HG03060 (cell line): ENCODE measurements around the gene CCDC181.
"Not testable (repeated sequence)": the region's sequence is repeated elsewhere in the genome, so short reads cannot be mapped to it uniquely, and the experiment has no call there.

Source experiments
- ATAC-seq: cut with Tn5 transposase; IDR thresholded peaks from one replicate; pipeline ENCODE4 v1.9.1; 2021; ENCODE audit warnings: low read depth, moderate number of reproducible peaks; ENCODE audit not compliant: unreplicated experiment

CCDC181 gene

DNA sequence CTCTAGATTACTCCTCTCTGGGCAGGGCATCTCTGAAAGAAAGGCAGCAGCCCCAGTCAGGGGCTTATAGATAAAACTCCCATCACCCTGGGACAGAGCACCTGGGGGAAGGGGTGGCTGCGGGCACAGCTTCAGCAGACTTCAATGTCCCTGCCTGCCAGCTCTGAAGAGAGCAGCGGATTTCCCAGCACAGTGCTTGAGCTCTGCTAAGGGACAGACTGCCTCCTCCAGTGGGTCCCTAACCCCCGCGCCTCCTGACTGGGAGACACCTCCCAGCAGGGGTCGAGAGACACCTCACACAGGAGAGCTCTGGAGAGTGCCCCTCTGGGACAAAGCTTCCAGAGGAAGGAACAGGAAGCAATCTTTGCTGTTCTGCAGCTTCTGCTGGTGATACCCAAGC lies 18.9 kb downstream of the CCDC181 start:
- ATAC-seq: not testable (repeated sequence)

DNA sequence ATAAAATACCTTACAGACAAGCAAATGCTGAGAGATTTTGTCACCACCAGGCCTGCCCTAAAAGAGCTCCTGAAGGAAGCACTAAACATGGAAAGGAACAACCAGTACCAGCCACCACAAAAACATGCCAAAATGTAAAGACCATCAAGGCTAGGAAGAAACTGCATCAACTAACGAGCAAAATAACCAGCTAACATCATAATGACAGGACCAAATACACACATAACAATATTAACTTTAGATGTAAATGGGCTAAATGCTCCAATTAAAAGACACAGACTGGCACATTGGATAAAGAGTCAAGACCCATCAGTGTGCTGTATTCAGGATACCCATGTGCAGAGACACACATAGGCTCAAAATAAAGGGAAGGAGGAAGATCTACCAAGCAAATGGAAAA lies 24.7 kb downstream of the CCDC181 start:
- ATAC-seq: not testable (repeated sequence)

DNA sequence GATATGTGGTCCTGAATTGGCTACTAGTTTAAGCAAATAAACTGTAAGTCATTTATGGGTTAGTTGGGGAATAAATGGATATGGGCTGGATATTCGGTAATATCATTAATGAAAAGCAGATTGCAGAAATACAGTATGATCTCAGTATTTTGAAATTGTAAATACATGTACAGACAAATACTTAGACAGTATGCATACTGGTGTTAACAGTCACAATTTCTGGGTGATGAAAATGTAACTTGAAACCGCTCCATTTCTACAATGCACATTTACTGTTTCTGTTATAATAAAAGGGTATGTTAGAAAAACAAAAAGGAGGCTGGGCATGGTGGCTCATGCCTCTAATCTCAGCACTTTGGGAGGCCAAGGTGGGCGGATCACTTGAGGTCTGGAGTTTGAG lies 31.3 kb downstream of the CCDC181 start:
- ATAC-seq: no peak

DNA sequence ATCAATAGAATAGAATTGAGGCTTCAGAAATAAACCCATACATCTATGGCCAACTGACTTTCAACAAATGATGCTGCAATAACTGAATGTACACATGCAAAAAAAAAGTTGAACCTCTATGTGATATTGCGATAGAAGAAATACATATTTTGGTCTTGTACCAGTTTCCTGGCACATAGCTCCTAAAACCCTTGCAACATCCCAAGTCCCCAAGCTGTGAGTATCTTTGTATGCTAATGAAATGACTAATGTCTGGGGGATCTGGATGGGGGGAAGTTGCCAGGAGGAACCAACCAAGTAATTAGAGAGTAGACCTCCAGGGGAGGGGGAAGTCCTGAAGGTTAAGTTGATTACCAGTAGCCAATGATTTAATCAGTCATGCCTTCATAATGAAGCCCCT lies 34.9 kb downstream of the CCDC181 start:
- no peak for ATAC-seq

DNA sequence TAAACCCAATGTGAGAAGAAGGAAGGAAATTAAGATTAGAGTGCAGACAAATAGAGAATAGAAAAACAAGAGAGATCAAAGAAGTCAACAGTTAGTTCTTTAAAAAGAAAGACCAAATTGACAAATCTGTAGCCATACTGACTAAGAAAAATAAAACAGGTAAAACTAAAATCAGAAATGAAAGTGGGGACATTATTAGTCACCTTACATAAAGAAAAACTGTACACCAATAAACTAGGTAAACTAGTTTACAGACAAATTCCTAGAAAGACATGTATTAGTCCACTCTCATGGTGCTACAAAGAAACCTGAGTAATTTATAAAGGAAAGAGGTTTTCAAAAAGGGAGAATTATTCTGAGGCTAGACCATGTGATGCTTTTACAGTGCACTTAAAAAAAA lies 37.0 kb downstream of the CCDC181 start:
- ATAC-seq: peak; percentile 77

DNA sequence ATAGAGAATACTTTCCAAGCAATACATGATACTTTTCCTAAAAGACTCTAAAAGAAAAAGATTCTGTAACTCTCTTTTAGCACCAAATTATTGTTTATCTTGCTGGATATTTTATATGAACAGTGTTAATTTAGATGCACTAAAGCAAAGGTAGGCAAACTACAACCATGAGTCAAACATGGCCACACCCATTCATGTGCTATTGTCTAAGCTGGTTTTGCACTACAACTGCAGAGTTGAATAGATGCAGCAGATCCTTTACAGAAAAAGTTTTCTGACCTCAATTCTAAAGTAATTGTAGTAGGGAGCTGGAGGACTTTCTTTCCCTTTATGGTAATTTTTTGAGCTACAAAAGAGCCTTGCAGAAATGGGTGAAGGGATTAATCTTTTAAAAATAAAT lies 39.9 kb downstream of the CCDC181 start:
- ATAC-seq: no peak

DNA sequence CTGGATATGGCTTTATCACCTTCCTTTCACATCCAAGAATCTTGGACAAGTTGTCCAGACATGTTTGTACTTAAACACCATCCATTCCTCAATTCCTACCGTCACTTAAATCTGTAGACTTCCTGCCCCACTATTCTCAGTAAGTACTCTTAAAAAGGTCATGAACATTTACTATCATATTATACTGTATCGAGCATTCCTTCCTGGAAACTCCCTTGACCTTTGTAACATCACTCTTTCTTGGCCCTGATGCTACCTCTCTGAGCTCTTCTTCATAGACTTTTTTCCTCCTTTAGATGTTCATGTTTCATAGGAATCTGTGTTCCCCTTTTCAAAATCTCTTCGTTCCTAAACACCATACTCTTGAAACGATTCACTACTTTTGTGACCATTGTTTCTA lies 43.8 kb downstream of the CCDC181 start:
- ATAC-seq: no peak

DNA sequence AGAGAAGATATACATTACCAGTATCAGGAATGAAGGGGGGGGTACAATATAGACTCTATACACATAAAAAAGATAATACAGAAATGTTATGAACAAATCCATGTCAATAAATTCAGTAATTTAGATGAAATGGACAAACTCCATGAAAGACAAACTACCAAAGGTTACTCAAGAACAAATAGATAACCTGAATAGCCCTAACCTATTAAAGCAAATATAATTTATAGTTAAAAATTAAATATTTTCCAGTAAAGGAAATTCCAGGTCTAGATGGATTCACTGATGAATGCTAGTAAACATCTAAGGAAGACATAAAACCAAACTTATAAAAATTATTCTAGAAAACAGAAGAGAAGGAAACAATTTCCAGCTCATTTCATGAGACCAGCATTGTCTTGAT lies 46.1 kb downstream of the CCDC181 start:
- no peak for ATAC-seq

DNA sequence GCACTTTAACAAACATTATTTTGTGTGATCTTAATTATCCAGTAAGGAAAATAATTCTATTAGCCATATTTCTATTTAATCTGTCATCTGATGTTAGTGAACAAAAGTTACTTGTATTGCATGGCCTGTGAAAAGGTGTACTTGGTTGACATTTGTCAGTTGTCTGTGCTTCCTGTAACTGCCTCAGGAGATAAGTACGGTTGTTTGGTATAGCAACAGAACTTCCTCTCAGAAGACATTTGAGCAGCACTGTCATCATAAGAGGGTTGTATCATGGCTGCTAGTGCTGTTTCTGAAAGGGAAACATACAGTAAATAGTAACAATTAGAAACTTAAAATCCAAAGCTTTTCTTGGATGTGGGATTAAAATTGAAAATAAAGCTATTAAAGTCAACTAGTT lies 55.9 kb downstream of the CCDC181 start:
- no peak for ATAC-seq

DNA sequence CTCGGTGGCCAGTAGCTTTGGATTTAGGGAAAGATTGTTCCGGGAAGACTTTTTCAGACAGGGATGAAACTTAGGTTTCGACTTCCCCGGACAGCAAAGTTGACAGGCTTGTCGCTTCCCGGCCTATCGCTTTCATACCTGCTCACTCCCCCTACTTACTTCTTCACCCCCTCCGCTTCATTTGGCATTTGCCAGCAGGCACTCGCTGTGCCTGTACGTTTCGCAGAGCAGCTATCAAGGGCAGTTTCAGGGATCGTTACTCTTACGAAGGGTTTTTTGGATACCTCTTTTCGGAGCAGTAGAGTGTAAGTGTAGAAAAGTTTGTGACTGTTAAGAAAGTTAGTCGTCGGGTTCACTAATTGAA lies 58.9 kb downstream of the CCDC181 start:
- no peak for ATAC-seq

DNA sequence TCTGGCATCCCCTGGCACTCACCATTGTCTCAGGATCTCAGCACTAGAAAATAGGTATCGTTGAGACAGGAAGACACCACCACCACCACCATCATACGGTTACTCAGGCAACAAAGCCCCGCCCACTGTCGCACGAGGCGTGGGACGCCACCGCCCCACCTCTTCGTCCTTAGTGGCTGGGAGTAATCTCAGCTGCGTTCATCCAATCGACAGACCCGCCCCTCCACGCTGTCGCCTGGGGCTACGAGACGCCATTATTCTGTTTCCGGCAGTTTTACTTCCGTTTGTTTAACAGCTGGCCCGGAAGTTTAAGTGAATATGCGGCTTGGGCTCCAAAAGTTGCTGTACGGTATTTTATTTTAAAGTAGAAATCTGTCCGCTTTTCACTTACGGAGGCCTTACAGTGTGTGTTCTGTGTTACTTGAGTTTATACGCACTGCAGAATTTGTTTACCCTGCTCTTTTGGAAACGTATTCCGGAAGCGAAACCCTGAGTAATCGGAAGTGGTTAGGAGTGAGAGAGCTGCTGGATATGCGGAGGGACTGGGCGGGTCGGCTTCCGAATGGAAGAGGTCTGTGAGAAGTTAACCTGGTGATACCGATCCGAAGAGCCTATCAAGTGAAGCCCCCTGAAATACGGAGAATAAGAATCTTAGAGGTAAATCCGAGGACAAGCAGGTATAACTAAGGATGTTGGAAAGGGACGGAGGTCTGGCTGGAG lies 59.4 kb downstream of the CCDC181 start, which contains the start of the genes BLZF1 and NME7:
TSS of gene BLZF1 (plus strand) at position 510 of the 720 bp plus-strand sequence. CDS start 1,328 bp downstream, outside the sequence.
TSS of gene NME7 (minus strand) at position 112 of the 720 bp plus-strand sequence. CDS start at position 25, 87 bp downstream.
- peak; percentile 78 for ATAC-seq

DNA sequence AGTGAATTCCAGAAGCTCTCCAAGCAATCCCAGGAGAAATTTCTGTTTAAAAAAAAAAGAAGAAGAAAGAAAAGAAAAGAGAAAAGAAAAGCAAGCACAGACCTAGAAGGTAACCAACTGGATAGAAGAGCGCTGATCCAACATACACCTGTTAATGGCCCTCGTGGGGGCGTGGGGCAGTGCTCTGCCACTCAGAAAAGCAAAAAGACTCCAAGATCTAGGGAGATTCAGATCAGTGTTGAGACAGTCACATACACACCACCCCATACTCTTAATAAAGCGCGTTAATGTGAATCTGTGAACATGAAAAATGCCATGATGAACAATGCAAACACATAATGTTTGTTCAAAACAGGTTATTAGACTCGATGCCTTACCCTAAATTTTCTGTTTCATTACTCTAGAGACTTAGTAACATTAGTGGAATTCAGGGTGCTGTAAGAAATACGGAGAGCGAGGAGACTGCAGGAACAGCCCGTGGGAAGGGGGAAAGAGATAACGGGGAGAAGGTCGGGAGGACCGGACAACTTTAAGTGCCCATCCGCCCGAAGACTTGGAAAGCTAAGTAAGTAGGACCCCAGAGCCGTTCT lies 60.1 kb downstream of the CCDC181 start:
- no peak for ATAC-seq

DNA sequence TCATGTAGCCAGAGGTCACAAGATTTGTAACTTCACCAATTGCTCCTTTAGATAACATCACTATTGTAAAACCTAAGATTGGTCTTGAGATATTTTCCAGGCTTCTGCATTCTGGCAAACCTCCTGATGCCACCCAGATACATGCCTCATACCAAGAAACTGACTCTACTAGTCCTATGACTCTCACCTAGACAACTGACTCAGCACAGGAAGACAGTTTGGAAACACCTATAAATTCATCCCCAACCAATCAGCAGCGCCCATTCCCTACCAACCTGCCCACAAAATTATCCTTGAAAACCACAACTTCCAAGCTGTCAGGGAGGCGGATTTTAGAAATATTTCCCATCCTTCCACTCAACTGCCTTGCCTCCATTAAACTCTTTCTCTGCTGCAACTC lies 62.3 kb downstream of the CCDC181 start:
- no peak for ATAC-seq

DNA sequence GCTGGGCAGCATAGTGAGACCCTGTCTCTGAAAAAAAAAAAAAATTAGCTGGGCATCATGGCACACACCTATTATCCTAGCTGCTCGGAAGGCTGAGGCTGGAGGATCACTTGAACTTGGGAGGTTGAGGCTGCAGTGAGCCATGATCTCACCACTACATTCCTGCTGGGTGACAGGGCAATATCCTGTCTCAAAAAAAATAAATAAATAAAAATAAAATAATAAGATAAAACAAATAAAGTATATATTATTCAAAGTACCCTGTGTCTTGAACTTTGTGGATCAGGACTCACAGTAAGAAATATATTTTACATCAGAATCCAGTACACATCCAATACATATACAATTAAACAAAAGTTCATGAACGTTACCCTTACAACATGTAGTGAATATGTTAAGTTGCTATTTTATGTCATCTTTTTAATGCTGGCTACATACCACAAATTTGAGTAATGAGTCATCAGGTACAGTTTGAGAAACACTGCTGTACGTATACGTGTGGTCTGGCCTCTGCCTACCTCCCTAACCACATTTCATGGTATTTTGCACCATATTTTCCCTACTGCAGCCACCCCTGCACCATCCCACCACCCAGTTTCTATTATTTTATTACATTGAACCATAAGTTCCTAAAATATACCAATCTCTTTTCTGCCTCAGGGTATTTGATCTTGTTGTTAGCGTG lies 64.1 kb downstream of the CCDC181 start:
- peak; percentile 46 for ATAC-seq

DNA sequence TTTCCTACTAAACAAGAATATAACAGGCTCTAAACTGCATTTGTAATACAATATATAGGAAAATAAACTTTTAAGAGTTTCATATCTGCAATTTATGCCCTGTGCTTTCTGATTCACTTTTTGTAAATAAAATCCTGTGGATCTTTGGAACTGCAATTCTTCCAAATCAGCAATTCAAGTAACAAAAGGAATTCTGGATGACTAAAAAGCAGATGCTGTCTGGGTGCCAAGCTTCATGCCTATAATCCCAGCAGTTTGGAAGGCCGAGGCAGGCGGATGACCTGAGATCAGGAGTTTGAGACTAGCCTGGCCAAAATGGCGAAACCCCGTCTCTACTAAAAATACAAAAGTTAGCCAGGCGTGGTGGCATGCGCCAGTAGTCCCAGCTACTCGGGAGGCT lies 66.0 kb downstream of the CCDC181 start:
- no peak for ATAC-seq

DNA sequence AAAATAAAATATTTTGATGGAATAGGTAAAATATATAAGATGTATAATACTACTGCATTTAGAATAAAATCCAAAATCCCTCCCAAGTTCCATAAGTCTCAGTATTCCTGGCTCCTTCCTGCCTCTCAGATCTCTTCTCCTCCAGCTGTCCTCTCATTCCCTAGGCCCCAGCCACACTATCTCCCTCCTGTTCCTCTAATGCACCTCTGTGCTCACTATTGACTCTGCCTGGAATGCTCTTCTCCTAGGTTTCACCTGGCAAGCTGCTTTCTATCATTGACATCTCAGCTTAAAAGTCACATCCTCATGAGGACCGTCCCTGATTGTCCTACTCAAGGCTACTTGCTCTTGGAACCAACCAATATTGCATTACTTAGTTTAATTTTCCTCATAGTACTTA lies 66.9 kb downstream of the CCDC181 start:
- ATAC-seq: no peak

DNA sequence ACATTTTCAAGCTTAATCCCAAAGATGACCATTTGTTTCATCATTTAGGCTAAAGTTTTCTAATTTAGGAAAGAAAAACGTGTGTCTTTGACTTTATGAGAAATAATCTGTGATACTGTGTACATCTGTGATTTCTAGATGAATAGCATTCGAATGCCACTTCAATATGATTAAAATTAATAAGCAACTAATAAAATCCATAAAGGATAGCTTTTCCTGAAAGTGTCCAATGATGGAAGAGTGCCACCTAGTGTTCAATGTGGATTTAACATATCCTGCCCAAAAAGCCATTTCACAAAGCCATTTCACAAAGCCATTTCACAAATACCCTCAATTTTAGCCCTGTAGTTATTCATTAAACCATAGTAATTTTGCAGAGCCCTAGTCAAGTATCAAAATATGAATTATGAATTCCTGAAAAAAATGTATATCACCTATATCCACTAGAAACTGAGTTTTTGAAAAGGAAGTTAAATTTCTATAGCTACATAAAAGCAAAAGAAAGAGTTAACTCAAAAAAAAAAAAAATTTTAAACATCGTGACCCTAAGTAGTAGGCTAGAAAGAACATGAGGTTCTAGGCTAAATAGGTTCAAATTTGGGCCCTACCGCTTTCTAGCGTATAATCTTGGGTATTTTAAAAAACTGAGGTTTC lies 78.8 kb downstream of the CCDC181 start:
- no peak for ATAC-seq

DNA sequence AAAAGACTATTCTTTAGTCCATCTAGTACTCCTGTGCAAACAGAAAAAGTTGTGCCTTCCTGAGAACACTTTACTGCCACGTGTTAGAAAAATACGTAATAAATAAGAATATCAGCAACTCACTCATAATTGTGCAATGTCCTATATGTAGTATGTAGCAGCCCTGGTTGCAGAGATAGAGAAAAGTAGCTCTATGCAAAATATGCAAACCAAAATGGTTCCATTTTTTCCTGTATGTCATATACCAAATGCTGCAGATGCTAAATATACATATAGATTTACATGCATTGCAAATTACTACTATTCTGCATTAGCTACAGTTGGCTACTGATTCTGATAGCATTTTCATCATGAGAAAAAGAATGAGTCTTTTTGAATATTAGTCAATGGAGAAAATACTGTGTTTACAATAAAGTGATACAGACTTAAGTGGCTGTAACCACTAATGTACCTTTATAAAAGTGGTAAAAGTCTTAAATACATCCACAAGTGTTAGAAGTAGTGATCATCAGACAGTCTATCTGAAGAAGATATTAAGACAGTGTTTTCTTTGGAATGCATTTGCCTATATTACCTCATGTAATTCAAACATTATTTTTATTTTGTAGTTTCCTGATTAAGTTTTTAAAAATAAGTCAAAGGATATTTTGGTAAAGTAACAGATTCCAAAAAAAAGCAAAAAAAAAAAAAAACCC lies 79.4 kb downstream of the CCDC181 start:
- ATAC-seq: no peak

DNA sequence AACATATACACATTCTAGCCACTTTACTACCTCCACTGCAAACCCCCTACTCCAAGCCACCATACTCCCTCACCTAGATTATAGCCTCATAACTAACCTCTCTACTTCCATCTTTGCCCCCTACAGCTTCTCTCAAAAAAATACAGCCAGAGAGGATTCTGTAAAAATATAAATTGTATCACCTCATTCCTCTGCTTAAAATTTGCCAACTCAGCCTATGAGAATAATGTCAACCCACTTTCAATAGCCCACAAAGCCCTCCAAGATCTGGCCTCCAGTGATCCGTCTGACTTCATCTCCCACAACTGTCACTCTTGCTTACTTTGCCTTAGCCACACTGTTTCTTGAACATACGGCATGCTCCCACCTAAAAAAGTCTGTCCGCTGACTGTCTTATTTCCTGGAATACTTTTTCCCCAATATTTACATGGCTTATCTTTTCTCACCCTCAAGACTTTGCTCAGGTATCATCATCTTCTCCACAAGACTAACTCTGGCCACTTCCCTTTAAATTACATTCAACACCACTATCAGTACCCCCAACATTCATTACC lies 81.2 kb downstream of the CCDC181 start:
- no peak for ATAC-seq

DNA sequence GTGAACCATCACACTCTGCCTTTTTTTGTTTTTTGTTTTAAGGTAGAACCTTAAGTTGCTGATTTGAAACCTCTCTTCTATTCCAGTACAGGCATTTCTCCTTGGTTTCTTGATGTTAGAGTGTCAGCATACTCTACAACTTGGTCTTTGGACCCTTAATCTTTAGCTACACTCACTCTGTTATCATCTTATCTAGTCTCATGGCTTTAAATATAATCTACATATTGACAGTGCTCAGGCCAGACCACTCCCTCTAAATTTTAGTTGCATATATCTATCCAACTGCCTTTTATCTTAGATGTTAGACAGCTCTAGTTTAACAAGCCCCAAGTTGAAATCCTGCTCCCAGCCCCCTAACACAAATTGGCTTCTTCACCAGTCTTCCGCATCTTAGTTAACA lies 81.8 kb downstream of the CCDC181 start:
- ATAC-seq: no peak
